NCI-H510A treated with DMSO at 0.1 percent for 48 hours (cell line): ENCODE measurements around the gene ZZZ3.
A peak's percentile ranks its signal among the peaks of the same experiment; 100 is the strongest.
"Not testable (repeated sequence)": the region's sequence is repeated elsewhere in the genome, so short reads cannot be mapped to it uniquely, and the experiment has no call there.

ENCODE experiments used
- DNase-seq: peaks from one replicate; lab custom pipeline; 2025; lab: John Stamatoyannopoulos, UW

Gene ZZZ3

GRCh38 chr1:77682460-77683159 is at the start of gene ZZZ3:
TSS of gene ZZZ3 (minus strand) at chr1:77682658. CDS start at chr1:77633354, 49,304 bp downstream.
- peak; percentile 90 for DNase-seq

GRCh38 chr1:77732090-77732489 is 49.6 kb upstream of the ZZZ3 start:
- DNase-seq = no peak

GRCh38 chr1:77725706-77726105 is 43.2 kb upstream of the ZZZ3 start:
- DNase-seq = no peak

- DNase-seq = no peak
Measured at GRCh38 chr1:77718181-77718580, 35.7 kb upstream of the ZZZ3 start.

GRCh38 chr1:77716065-77716464 is 33.6 kb upstream of the ZZZ3 start:
- DNase-seq = no peak

GRCh38 chr1:77709727-77710126 is 27.3 kb upstream of the ZZZ3 start:
- no peak for DNase-seq

- no peak for DNase-seq
Measured at GRCh38 chr1:77706321-77706720, 23.9 kb upstream of the ZZZ3 start.

GRCh38 chr1:77704736-77705135 is 22.3 kb upstream of the ZZZ3 start:
- DNase-seq = no peak

- not testable (repeated sequence) for DNase-seq
Measured at GRCh38 chr1:77699673-77700072, 17.2 kb upstream of the ZZZ3 start.

GRCh38 chr1:77697441-77697840 is 15.0 kb upstream of the ZZZ3 start:
- no peak for DNase-seq

- no peak for DNase-seq
Measured at GRCh38 chr1:77688939-77689338, 6.5 kb upstream of the ZZZ3 start.

- no peak for DNase-seq
Measured at GRCh38 chr1:77687519-77687906, 5.1 kb upstream of the ZZZ3 start.

- DNase-seq = no peak
Measured at GRCh38 chr1:77686796-77687518, 4.5 kb upstream of the ZZZ3 start.

- peak; percentile 97 for DNase-seq
Measured at GRCh38 chr1:77683160-77684148, 996 bp upstream of the ZZZ3 start.

GRCh38 chr1:77680173-77680572 is 2.3 kb downstream of the ZZZ3 start:
- no peak for DNase-seq

GRCh38 chr1:77678660-77679610 is 3.5 kb downstream of the ZZZ3 start:
- no peak for DNase-seq

- not testable (repeated sequence) for DNase-seq
Measured at GRCh38 chr1:77674807-77675206, 7.7 kb downstream of the ZZZ3 start.

GRCh38 chr1:77673716-77674355 is 8.6 kb downstream of the ZZZ3 start:
- no peak for DNase-seq

GRCh38 chr1:77673030-77673429 is 9.4 kb downstream of the ZZZ3 start:
- DNase-seq = no peak

GRCh38 chr1:77672374-77672773 is 10.1 kb downstream of the ZZZ3 start:
- no peak for DNase-seq

GRCh38 chr1:77671836-77672235 is 10.6 kb downstream of the ZZZ3 start:
- DNase-seq = no peak
